Stomach smooth muscle (tissue), 2 donors: ENCODE data around the gene ADAP1.

Source experiments
- H3K27ac ChIP-seq: one replicate; pipeline ENCODE4 v1.7.0; 2013; ENCODE audit warnings: mild to moderate bottlenecking, low read length, inconsistent platforms
- H3K27me3 ChIP-seq, 2 donors: one replicate each; pipeline ENCODE4 v1.7.0; 2013; ENCODE audit warnings: low read length in 2 of 2; ENCODE audit not compliant: insufficient read depth in 2 of 2, control insufficient read depth in 1 of 2
- H3K36me3 ChIP-seq, 2 donors: one replicate each; pipeline ENCODE4 v1.7.0; 2013; ENCODE audit warnings: low read length in 2 of 2; ENCODE audit not compliant: control insufficient read depth in 2 of 2, insufficient read depth in 2 of 2
- H3K4me1 ChIP-seq: one replicate; pipeline ENCODE4 v1.7.0; 2013; ENCODE audit warnings: low read length; ENCODE audit not compliant: control insufficient read depth, insufficient read depth
- H3K4me3 ChIP-seq, 2 donors: one replicate each; pipeline ENCODE4 v1.7.0; 2013; ENCODE audit warnings: low read length in 2 of 2
- H3K9ac ChIP-seq, 2 donors: one replicate each; pipeline ENCODE4 v1.7.0; 2013; ENCODE audit warnings: low read length in 2 of 2, mild to moderate bottlenecking in 1 of 2
- H3K9me3 ChIP-seq, 2 donors: one replicate each; pipeline ENCODE4 v1.7.0; 2013; ENCODE audit warnings: low read length in 2 of 2; ENCODE audit not compliant: control insufficient read depth in 2 of 2
- donor health status: healthy.
- donor health status: Pancreatic carcinoma.

The ADAP1 gene

DNA sequence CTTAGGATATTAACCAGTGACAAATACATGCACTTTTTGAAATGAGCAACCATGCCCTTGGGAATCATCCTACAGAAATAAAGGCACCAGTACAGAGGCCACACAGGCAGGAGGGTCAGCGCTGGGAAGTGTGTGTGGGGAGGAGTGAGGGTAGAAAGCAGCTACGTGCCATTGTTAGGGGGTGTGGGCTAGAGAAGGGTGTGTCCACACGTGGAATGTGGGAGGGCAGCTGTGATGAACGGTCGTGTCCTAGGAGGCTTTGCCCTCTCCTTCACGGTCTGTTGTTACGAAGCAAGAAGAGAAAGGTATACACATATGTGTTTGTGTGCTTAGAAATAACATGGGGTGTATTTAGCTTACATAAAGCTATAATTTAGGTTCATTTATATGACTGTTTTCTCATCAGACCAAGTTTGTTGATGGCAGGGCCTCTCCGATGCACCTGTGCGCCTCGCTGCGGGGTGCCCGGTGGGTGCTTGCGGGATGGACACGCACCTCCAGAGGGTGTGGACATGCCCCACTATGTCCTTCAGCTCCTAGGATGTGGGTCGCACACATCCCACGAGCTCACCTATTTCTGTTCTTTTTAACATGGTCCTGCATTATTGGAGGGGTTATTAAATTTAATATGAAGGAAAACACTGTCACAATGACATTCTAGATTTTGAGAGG lies 95.0 kb downstream of the ADAP1 start:
- no peak overlapping the region for H3K9ac ChIP-seq
- no peak overlapping the region for H3K27ac ChIP-seq
- H3K36me3 ChIP-seq: peaks cover 72 to 75% of the 10 kb centered on the region in 2 donors
- no peak overlapping the region for H3K4me3 ChIP-seq
- no peaks in the 10 kb centered on the region for H3K4me1 ChIP-seq
- H3K9me3 ChIP-seq: no peaks in the 10 kb centered on the region
- no peaks in the 10 kb centered on the region for H3K27me3 ChIP-seq

DNA sequence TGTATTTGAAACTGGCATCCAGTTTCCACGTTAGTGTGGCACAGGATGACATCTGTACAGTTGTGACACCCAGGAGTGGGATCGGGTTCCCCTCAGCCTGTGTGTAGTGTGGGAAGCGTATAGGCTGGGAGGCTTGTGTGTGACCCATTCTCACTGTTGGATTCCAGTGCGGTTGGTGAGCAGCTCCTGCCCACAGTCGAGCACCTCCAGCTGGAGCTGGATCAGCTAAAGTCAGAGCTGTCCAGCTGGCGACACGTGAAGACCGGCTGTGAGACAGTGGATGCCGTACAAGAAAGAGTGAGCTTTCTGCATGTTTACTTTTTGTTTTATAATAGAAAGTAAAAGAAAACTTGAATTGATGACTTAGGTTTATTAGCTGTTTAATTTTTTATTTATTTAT lies 96.8 kb downstream of the ADAP1 start:
- Histone ChIP-seq H3K36me3 (peaks cover 83 to 85% of the 10 kb centered on the region in 2 donors), H3K4me3 (no peak overlapping the region), H3K27me3 (no peaks in the 10 kb centered on the region), H3K27ac (no peak overlapping the region), H3K4me1 (no peaks in the 10 kb centered on the region), H3K9ac (no peak overlapping the region), H3K9me3 (no peaks in the 10 kb centered on the region)

GRCh38 chr7:856444-857095 lies 97.9 kb downstream of the ADAP1 start:
- Histone ChIP-seq H3K27ac (no peak overlapping the region), H3K9ac (no peak overlapping the region), H3K4me3 (no peak overlapping the region), H3K27me3 (no peaks in the 10 kb centered on the region), H3K4me1 (peaks cover 1% of the 10 kb centered on the region), H3K36me3 (peaks cover 82 to 83% of the 10 kb centered on the region in 2 donors), H3K9me3 (no peaks in the 10 kb centered on the region)

GRCh38 chr7:855686-856369 lies 98.7 kb downstream of the ADAP1 start:
- H3K9ac ChIP-seq: no peak overlapping the region
- peaks cover 76 to 81% of the 10 kb centered on the region in 2 donors for H3K36me3 ChIP-seq
- no peak overlapping the region for H3K27ac ChIP-seq
- H3K9me3 ChIP-seq: no peaks in the 10 kb centered on the region
- H3K27me3 ChIP-seq: no peaks in the 10 kb centered on the region
- H3K4me1 ChIP-seq: peaks cover 2% of the 10 kb centered on the region
- no peak overlapping the region for H3K4me3 ChIP-seq

- peaks cover 68 to 72% of the 10 kb centered on the region in 2 donors for H3K36me3 ChIP-seq
Measured at GRCh38 chr7:854118-854775, 100.2 kb downstream of the ADAP1 start.

GRCh38 chr7:853366-854117 lies 100.9 kb downstream of the ADAP1 start:
- no peaks in the 10 kb centered on the region for H3K9me3 ChIP-seq
- H3K36me3 ChIP-seq: peaks cover 65 to 71% of the 10 kb centered on the region in 2 donors
- no peak overlapping the region for H3K27ac ChIP-seq
- H3K27me3 ChIP-seq: no peaks in the 10 kb centered on the region
- H3K4me1 ChIP-seq: peaks cover 2% of the 10 kb centered on the region
- H3K4me3 ChIP-seq: no peak overlapping the region
- no peak overlapping the region for H3K9ac ChIP-seq

More at GRCh38 chr7:854118-854775, 100.2 kb downstream of the ADAP1 start:
- Histone ChIP-seq H3K4me3 (no peak overlapping the region), H3K27me3 (no peaks in the 10 kb centered on the region), H3K9ac (no peak overlapping the region), H3K9me3 (no peaks in the 10 kb centered on the region), H3K27ac (no peak overlapping the region), H3K4me1 (peaks cover 2% of the 10 kb centered on the region)

- H3K9me3 ChIP-seq: no peaks in the 10 kb centered on the region
- H3K27ac ChIP-seq: no peak overlapping the region
- peaks cover 50 to 54% of the 10 kb centered on the region in 2 donors for H3K36me3 ChIP-seq
- H3K4me1 ChIP-seq: peaks cover 2% of the 10 kb centered on the region
- no peaks in the 10 kb centered on the region for H3K27me3 ChIP-seq
- H3K9ac ChIP-seq: no peak overlapping the region
- no peak overlapping the region for H3K4me3 ChIP-seq
Measured at GRCh38 chr7:851204-851603, 103.3 kb downstream of the ADAP1 start.

- peaks cover 40 to 48% of the 10 kb centered on the region in 2 donors for H3K36me3 ChIP-seq
Measured at GRCh38 chr7:849781-850180, 104.7 kb downstream of the ADAP1 start.

GRCh38 chr7:849145-849544 lies 105.3 kb downstream of the ADAP1 start:
- Histone ChIP-seq H3K36me3 (peaks cover 41 to 52% of the 10 kb centered on the region in 2 donors), H3K27ac (no peak overlapping the region), H3K9me3 (no peaks in the 10 kb centered on the region), H3K4me1 (peaks cover 2% of the 10 kb centered on the region), H3K27me3 (no peaks in the 10 kb centered on the region), H3K4me3 (no peak overlapping the region), H3K9ac (no peak overlapping the region)

More at GRCh38 chr7:849781-850180, 104.7 kb downstream of the ADAP1 start:
- H3K4me1 ChIP-seq: peaks cover 2% of the 10 kb centered on the region
- no peaks in the 10 kb centered on the region for H3K9me3 ChIP-seq
- H3K9ac ChIP-seq: no peak overlapping the region
- no peaks in the 10 kb centered on the region for H3K27me3 ChIP-seq
- H3K27ac ChIP-seq: no peak overlapping the region
- H3K4me3 ChIP-seq: no peak overlapping the region
